8988T (cell line): ENCODE results near the gene GNB1L.
"Not testable (repeated sequence)": the region's sequence is repeated elsewhere in the genome, so short reads cannot be mapped to it uniquely, and the experiment has no call there.

ENCODE experiments used
- DNase-seq: peaks from one replicate; pipeline ENCODE4 v3.0.0; 2011

Gene GNB1L

GRCh38 chr22:19792383-19792896 is 62.2 kb downstream of the GNB1L start:
- DNase-seq: not testable (repeated sequence)

GRCh38 chr22:19791894-19792293 is 62.8 kb downstream of the GNB1L start:
- no peak for DNase-seq

GRCh38 chr22:19791243-19791642 is 63.4 kb downstream of the GNB1L start:
- DNase-seq: no peak

- no peak for DNase-seq
Observed at GRCh38 chr22:19789828-19790227, 64.8 kb downstream of the GNB1L start.

GRCh38 chr22:19789406-19789805 is 65.3 kb downstream of the GNB1L start:
- no peak for DNase-seq

- DNase-seq: no peak
Observed at GRCh38 chr22:19788661-19789225, 65.9 kb downstream of the GNB1L start.

GRCh38 chr22:19787849-19788141 is 66.9 kb downstream of the GNB1L start:
- no peak for DNase-seq

GRCh38 chr22:19786959-19787848 is 67.5 kb downstream of the GNB1L start:
- no peak for DNase-seq

- DNase-seq: no peak
Observed at GRCh38 chr22:19786264-19786585, 68.4 kb downstream of the GNB1L start.

- DNase-seq: no peak
Observed at GRCh38 chr22:19785461-19786263, 69.0 kb downstream of the GNB1L start.

- no peak for DNase-seq
Observed at GRCh38 chr22:19784384-19785175, 70.1 kb downstream of the GNB1L start.

GRCh38 chr22:19783586-19784383 is 70.9 kb downstream of the GNB1L start:
- no peak for DNase-seq

- no peak for DNase-seq
Observed at GRCh38 chr22:19782533-19782932, 72.1 kb downstream of the GNB1L start.

- DNase-seq: no peak
Observed at GRCh38 chr22:19779685-19780268, 74.9 kb downstream of the GNB1L start.

GRCh38 chr22:19779011-19779421 is 75.7 kb downstream of the GNB1L start:
- no peak for DNase-seq

- DNase-seq: not testable (repeated sequence)
Observed at GRCh38 chr22:19777192-19777591, 77.5 kb downstream of the GNB1L start.

GRCh38 chr22:19776433-19777031 is 78.1 kb downstream of the GNB1L start:
- DNase-seq: no peak

- DNase-seq: no peak
Observed at GRCh38 chr22:19775496-19776325, 79.0 kb downstream of the GNB1L start.

- DNase-seq: no peak
Observed at GRCh38 chr22:19774628-19775027, 80.0 kb downstream of the GNB1L start.

- DNase-seq: no peak
Observed at GRCh38 chr22:19773470-19774040, 81.1 kb downstream of the GNB1L start.
